Sciatic nerve (tissue), 2 donors: ENCODE measurements around the gene MMP26. TPM values are rescaled to one million over a fixed set of nuclear protein-coding genes. Genes with fewer than 3 reads are reported as not detected.

Source experiments
- ATAC-seq: fragments of 200-7000 bp; cut with Tn5 transposase; one replicate; pipeline ENCODE4 v1.9.1; 2020; ENCODE audit warnings: mild to moderate bottlenecking, moderate library complexity
- DNase-seq: peaks from one replicate; pipeline ENCODE4 v3.0.0-alpha.2; 2020; ENCODE audit warnings: low spot score
- intact Hi-C: fragments of 100-400 bp; cut with DNase I; formaldehyde crosslinking; loops from one replicate; pipeline ENCODE4 v1.14.2; 2022
- total RNA-seq: library from RNA; stranded (reverse); fragmentation: NEBNext Ultra II Directional; extraction: Animal tissue kit (Norgen Biotek cat#: 25700); gene quantifications from one replicate; pipeline ENCODE4 v1.2.1, GENCODE V29; 2021
- donor health status: DM: no; HTN: no; CAD: no.
- donor health status: DM: no; HTN: no; CAD: no.

MMP26 gene
- total RNA-seq: not detected

- intact Hi-C loops: no loop called here
- ATAC-seq (no peak), DNase-seq (no peak)
Observed at GRCh38 chr11:4704054-4704789, at the start of gene MMP26. MMP26 (plus strand) TSS chr11:4704784.

GRCh38 chr11:4658629-4659445, 45.7 kb upstream of the MMP26 start:
- no peak for ATAC-seq
- DNase-seq: no peak
- intact Hi-C loops: no loop called here

- intact Hi-C loops: no loop called here
- ATAC-seq: no peak
- DNase-seq: no peak
Observed at GRCh38 chr11:4662876-4663275, 41.7 kb upstream of the MMP26 start.

- ATAC-seq (no peak), DNase-seq (no peak)
- intact Hi-C loops: no loop called here
Observed at GRCh38 chr11:4664183-4664582, 40.4 kb upstream of the MMP26 start.

- no peak for ATAC-seq
- intact Hi-C loops: no loop called here
- no peak for DNase-seq
Observed at GRCh38 chr11:4664786-4665185, 39.8 kb upstream of the MMP26 start.

GRCh38 chr11:4665424-4665823, 39.2 kb upstream of the MMP26 start:
- DNase-seq (no peak), ATAC-seq (no peak)
- intact Hi-C loops: no loop called here

GRCh38 chr11:4671741-4672140, 32.8 kb upstream of the MMP26 start:
- intact Hi-C loops: no loop called here
- no peak for ATAC-seq
- DNase-seq: no peak

- DNase-seq: no peak
- intact Hi-C loops: no loop called here
- ATAC-seq: no peak
Observed at GRCh38 chr11:4672470-4672869, 32.1 kb upstream of the MMP26 start.

- intact Hi-C loops: no loop called here
- ATAC-seq (no peak), DNase-seq (no peak)
Observed at GRCh38 chr11:4673781-4674180, 30.8 kb upstream of the MMP26 start.

GRCh38 chr11:4677948-4678347, 26.6 kb upstream of the MMP26 start:
- no peak for ATAC-seq
- intact Hi-C loops: no loop called here
- DNase-seq: no peak

- no peak for ATAC-seq
- DNase-seq: no peak
- intact Hi-C loops: no loop called here
Observed at GRCh38 chr11:4680341-4680740, 24.2 kb upstream of the MMP26 start.

- DNase-seq (no peak), ATAC-seq (no peak)
- intact Hi-C loops: no loop called here
Observed at GRCh38 chr11:4682623-4683419, 21.8 kb upstream of the MMP26 start.

- no peak for ATAC-seq
- DNase-seq: no peak
- intact Hi-C loops: no loop called here
Observed at GRCh38 chr11:4684631-4685285, 19.8 kb upstream of the MMP26 start.

- DNase-seq (no peak), ATAC-seq (no peak)
- intact Hi-C loops: no loop called here
Observed at GRCh38 chr11:4695442-4695841, 9.1 kb upstream of the MMP26 start.

- intact Hi-C loops: no loop called here
- ATAC-seq: no peak
- DNase-seq: no peak
Observed at GRCh38 chr11:4697585-4697984, 7.0 kb upstream of the MMP26 start, which contains the start of gene OR51E2. OR51E2 (minus strand) TSS chr11:4697853; CDS start chr11:4682711, 15,142 bp downstream.

GRCh38 chr11:4699697-4700435, 4.7 kb upstream of the MMP26 start:
- ATAC-seq (no peak), DNase-seq (no peak)
- intact Hi-C loops: no loop called here

- intact Hi-C loops: no loop called here
- DNase-seq: no peak
- ATAC-seq: no peak
Observed at GRCh38 chr11:4700436-4700820, 4.2 kb upstream of the MMP26 start.

GRCh38 chr11:4704790-4705334, 278 bp downstream of the MMP26 start:
- DNase-seq (no peak), ATAC-seq (no peak)
- intact Hi-C loops: no loop called here
